Stimulated activated CD8-positive, alpha-beta memory T cell treated with anti-CD3 and anti-CD28 coated beads, Interleukin-7, amount 100 ng/mL, for 4 hours (primary cell): ENCODE data around the gene CD163.
"Not testable (repeated sequence)": the region's sequence is repeated elsewhere in the genome, so short reads cannot be mapped to it uniquely, and the experiment has no call there.

Experiments used
- DNase-seq, 2 donors: peaks; one replicate each; pipeline ENCODE4 v3.0.0-alpha.2; 2020; ENCODE audit warnings: low read depth in 2 of 2

Gene CD163

GRCh38 chr12:7450667-7451066 is 52.9 kb downstream of the CD163 start:
- no peak for DNase-seq

GRCh38 chr12:7448099-7448498 is 55.5 kb downstream of the CD163 start:
- DNase-seq: no peak

- no peak for DNase-seq
These were observed 59.0 kb downstream of the CD163 start for GRCh38 chr12:7444537-7444936.

- DNase-seq: no peak
These were observed 59.5 kb downstream of the CD163 start, which contains the start of gene CD163L1 for GRCh38 chr12:7444076-7444475. Gene CD163L1, minus strand, starts transcription at chr12:7444153. Its CDS starts 26 bp downstream, at chr12:7444127.

GRCh38 chr12:7441216-7441615 is 62.4 kb downstream of the CD163 start:
- no peak for DNase-seq

GRCh38 chr12:7439579-7440505 is 63.7 kb downstream of the CD163 start:
- DNase-seq: peak in 1 of 2 donors; percentile 46

GRCh38 chr12:7438291-7438995 is 65.1 kb downstream of the CD163 start:
- DNase-seq: not testable (repeated sequence)

GRCh38 chr12:7437494-7437893 is 66.1 kb downstream of the CD163 start:
- DNase-seq: not testable (repeated sequence)

GRCh38 chr12:7434670-7435069 is 68.9 kb downstream of the CD163 start:
- no peak for DNase-seq

- DNase-seq: no peak
These were observed 70.2 kb downstream of the CD163 start for GRCh38 chr12:7433276-7433822.

- no peak for DNase-seq
These were observed 71.4 kb downstream of the CD163 start for GRCh38 chr12:7431993-7432685.
